K562 (cell line): ENCODE measurements around the gene CCT5. TPM values are rescaled to one million over a fixed set of nuclear protein-coding genes. Genes with fewer than 3 reads are reported as not detected.

Source experiments
- ATAC-seq: fragments of 200-7000 bp; cut with Tn5 transposase; 3 replicates; pipeline ENCODE4 v1.9.1; 2020; ENCODE audit warnings: moderate library complexity
- BruUV-seq: library from RNA; stranded (reverse); fragments of 400-500 nt; replicated peaks from 2 replicates; lab custom pipeline; 2021; lab: Mats Ljungman, UMichigan
- CTCF ChIA-PET: fragments of 300-600 bp; formaldehyde crosslinking; extraction: SDS; loops from one replicate; lab custom pipeline; 2021; ENCODE audit warnings: low intra/inter-chr PET ratio; lab: Yijun Ruan, JAX
- POLR2A ChIA-PET: fragments of 300-600, 350-650 bp; sonication (Branson Sonifier 250); formaldehyde crosslinking; extraction: SDS; loops from one replicate; lab custom pipeline; 2021; ENCODE audit warnings: antibody characterized with exemption, inconsistent platforms; lab: Yijun Ruan, JAX
- DNase-seq, 4 experiments: peaks; one replicate each; pipeline versions ENCODE4 v3.0.0 to v3.0.0-alpha.2; 2011 to 2018; ENCODE audit warnings: low spot score in 3 of 4, mixed read lengths in 3 of 4; ENCODE audit errors: extremely low read depth in 1 of 4
- FAIRE-seq: peaks from 2 replicates; lab custom pipeline; 2011; peaks lifted over from hg19 to GRCh38; lab: Jason Lieb, UNC
- H2AFZ ChIP-seq: 2 replicates; pipeline ENCODE4 v1.6.0; 2011; ENCODE audit warnings: low read depth, low read length, control low read depth, inconsistent platforms
- H3K27ac ChIP-seq: fragments of 200-600 bp; 3 replicates; pipeline ENCODE4 v1.8.0; 2011; ENCODE audit warnings: low read depth, mild to moderate bottlenecking, control low read depth, inconsistent platforms, low read length, moderate library complexity, mixed read lengths; ENCODE audit errors: extremely low read depth
- H3K27me3 ChIP-seq, 2 experiments: fragments of 300-600 bp in 1 of 2; 2 replicates in 1 of 2; 3 replicates in 1 of 2; pipeline versions ENCODE4 v1.6.0 to v1.8.0; 2011; ENCODE audit warnings: inconsistent platforms in 2 of 2, low read length in 2 of 2, mild to moderate bottlenecking in 1 of 2, mixed read lengths in 1 of 2, moderate library complexity in 1 of 2; ENCODE audit not compliant: control insufficient read depth in 2 of 2, insufficient read depth in 2 of 2
- H3K36me3 ChIP-seq: fragments of 300-600 bp; 3 replicates; pipeline ENCODE4 v1.8.0; 2011; ENCODE audit warnings: mild to moderate bottlenecking, low read length, inconsistent platforms; ENCODE audit not compliant: control insufficient read depth, insufficient read depth
- H3K4me1 ChIP-seq, 2 experiments: fragments of 200-600 bp in 1 of 2; replicated peaks in 1 of 2; 2 replicates in 1 of 2; 3 replicates in 1 of 2; pipeline versions ENCODE4 v1.5.1 to v1.8.0; 2011; ENCODE audit warnings: inconsistent platforms in 2 of 2, low read length in 2 of 2, mild to moderate bottlenecking in 1 of 2, mixed read lengths in 1 of 2, moderate library complexity in 1 of 2; ENCODE audit not compliant: control insufficient read depth in 2 of 2, insufficient read depth in 2 of 2
- H3K4me2 ChIP-seq: 2 replicates; pipeline ENCODE4 v1.6.1; 2011; ENCODE audit warnings: low read length, control low read depth, inconsistent platforms, mixed read lengths; ENCODE audit not compliant: insufficient read depth
- H3K4me3 ChIP-seq: fragments of 200-600 bp; sonication (generic), shearing (Covaris generic); 2 replicates; pipeline ENCODE4 v1.5.1; 2016; ENCODE audit warnings: control low read depth, inconsistent platforms
- H3K79me2 ChIP-seq: fragments of 200-600 bp; 3 replicates; pipeline ENCODE4 v1.8.0; 2011; ENCODE audit warnings: low read length, inconsistent platforms; ENCODE audit not compliant: control insufficient read depth, insufficient read depth
- H3K9ac ChIP-seq, 2 experiments: 2 replicates each; pipeline versions ENCODE4 v1.6.0 to v1.6.1; 2011; ENCODE audit warnings: low read depth in 2 of 2, low read length in 2 of 2, control low read depth in 1 of 2, inconsistent platforms in 1 of 2, mild to moderate bottlenecking in 1 of 2, mixed read lengths in 1 of 2; ENCODE audit not compliant: insufficient read depth in 1 of 2
- H3K9me1 ChIP-seq: one replicate; pipeline ENCODE4 v1.6.0; 2011; ENCODE audit warnings: inconsistent platforms, mild to moderate bottlenecking, low read length, moderate library complexity; ENCODE audit not compliant: control insufficient read depth, insufficient read depth
- H3K9me3 ChIP-seq: replicated peaks from 2 replicates; pipeline ENCODE4 v1.5.1; 2011; ENCODE audit warnings: low read depth, low read length, inconsistent platforms; ENCODE audit not compliant: control insufficient read depth, insufficient read depth
- H4K20me1 ChIP-seq: replicated peaks from 2 replicates; pipeline ENCODE4 v1.6.1; 2011; ENCODE audit warnings: low read length, inconsistent platforms, mixed read lengths; ENCODE audit not compliant: control insufficient read depth, insufficient read depth
- BMI1 ChIP-seq: fragments of 150-350 bp; IDR thresholded peaks from 2 replicates; pipeline ENCODE4 v1.6.1; 2014; ENCODE audit warnings: low read length
- ELF1 ChIP-seq: fragments of 200-800 bp; sonication (Bioruptor generic); IDR thresholded peaks from 2 replicates; pipeline ENCODE4 v1.6.1; 2016; ENCODE audit warnings: missing genetic modification characterization, missing compliant biosample characterization
- GABPA ChIP-seq: fragments of 200-800 bp; sonication (Bioruptor generic); conservative IDR thresholded peaks from 2 replicates; pipeline ENCODE4 v1.6.1; 2016; ENCODE audit warnings: low read depth, missing genetic modification characterization, missing compliant biosample characterization
- IRF1 ChIP-seq: sonication (generic); formaldehyde crosslinking; IDR thresholded peaks from 2 replicates; pipeline ENCODE4 v1.8.0; 2022; ENCODE audit warnings: missing genetic modification reagents, mild to moderate bottlenecking, borderline replicate concordance
- MEF2A ChIP-seq: IDR thresholded peaks from 2 replicates; pipeline ENCODE4 v1.6.1; 2011; ENCODE audit warnings: low read depth, mild to moderate bottlenecking, low read length, moderate library complexity; ENCODE audit not compliant: control insufficient read depth
- MEIS2 ChIP-seq: fragments of 450-650 bp; IDR thresholded peaks from 2 replicates; pipeline ENCODE4 v1.6.1; 2014; ENCODE audit warnings: mild to moderate bottlenecking; ENCODE audit not compliant: partially characterized antibody
- RB1 ChIP-seq: fragments of 450-650 bp; IDR thresholded peaks from 2 replicates; pipeline ENCODE4 v1.6.1; 2017; ENCODE audit warnings: low read depth, mild to moderate bottlenecking
- RCOR1 ChIP-seq, 2 experiments: IDR thresholded peaks; 2 replicates each; pipeline ENCODE4 v1.6.1; 2012; ENCODE audit warnings: low read depth in 2 of 2, low read length in 2 of 2, borderline replicate concordance in 1 of 2, improper control_type of control experiment in 1 of 2
- SPI1 ChIP-seq: IDR thresholded peaks from 2 replicates; pipeline ENCODE4 v1.6.1; 2011; ENCODE audit warnings: low read depth, low read length, control low read depth, borderline replicate concordance
- ZNF239 ChIP-seq: fragments of 250-450 bp; sonication (Bioruptor Pico); IDR thresholded peaks from 2 replicates; pipeline ENCODE4 v1.4.0; 2020; ENCODE audit warnings: mild to moderate bottlenecking
- ZNF347 ChIP-seq: fragments of 450-650 bp; formaldehyde crosslinking; IDR thresholded peaks from 2 replicates; pipeline ENCODE4 v1.4.0; 2020; ENCODE audit warnings: low read depth, mild to moderate bottlenecking, moderate library complexity
- WGBS: fragments of 100-300 bp; shearing (Covaris generic); methylation state at CpG from one replicate; pipeline ENCODE4 v1.1.6; 2016; ENCODE audit warnings: low coverage, mixed read lengths; ENCODE audit not compliant: insufficient coverage; ENCODE audit errors: missing lambda C conversion rate; 5-methylcytosine and 5-hydroxymethylcytosine counted together
- in situ Hi-C: fragments of 300-500 bp; cut with MboI; formaldehyde crosslinking; loops from 4 replicates; pipeline ENCODE4 v1.15.0; 2018; ENCODE audit warnings: inconsistent platforms, mixed read lengths
- intact Hi-C: fragments of 100-400 bp; cut with micrococcal nuclease; formaldehyde crosslinking; loops from 2 replicates; pipeline ENCODE4 v1.14.2; 2022
- polyA plus RNA-seq, 8 experiments: library from polyadenylated mRNA; depleted of rRNA in 4 of 8; stranded (reverse) in 5 of 8; unstranded in 3 of 8; fragments of >200 nt; fragmentation: Nextera tagmentation in 2 of 8; fragmentation: Illumina TruSeq in 1 of 8; extraction: Ambion mirVana in 2 of 8; extraction: Trizol in 1 of 8; gene quantifications; 2 replicates each; pipeline versions ENCODE4 v1.2.1 to v1.2.3, GENCODE V29; 2011 to 2014; ENCODE audit warnings: inconsistent platforms in 1 of 8, missing spikeins in 1 of 8
- total RNA-seq, 7 experiments: library from RNA; depleted of rRNA in 6 of 7; stranded (reverse); fragments of >200 nt in 6 of 7; fragmentation: Illumina TruSeq in 2 of 7; extraction: Trizol in 2 of 7; gene quantifications; 2 replicates each; pipeline versions ENCODE4 v1.2.1 to v1.2.3, GENCODE V29; 2011 to 2021; ENCODE audit warnings: low replicate concordance in 1 of 7
- TF ChIP-seq, protein P1 (sequence below): fragments of 450-650 bp; IDR thresholded peaks from 2 replicates; pipeline ENCODE4 v1.6.1; 2016; ENCODE audit warnings: low read depth
- TF ChIP-seq, protein P2 (sequence below): sonication (generic); formaldehyde crosslinking; IDR thresholded peaks from 2 replicates; pipeline ENCODE4 v1.8.1; 2022; ENCODE audit warnings: missing genetic modification reagents

Gene CCT5
- total and polyA plus RNA-seq, 9 of the 15 experiments (the other 6 are each of a cell fraction or from before 2014, with no cell fraction given) = 782 to 1,606 (median 1,153) TPM

- ATAC-seq (peak; percentile 52), FAIRE-seq (no peak), DNase-seq (peak; percentile 64 to 84 (median 69))
- 0 out of 2 replicates have a peak, but pooled peaks cover 4% of the 10 kb centered on the region for H3K9me3 ChIP-seq
- H3K27me3 ChIP-seq = no peaks in the 10 kb centered on the region
- peak overlapping the region; percentile 75 to 79; a peak in 3 of 4 replicates for H3K9ac ChIP-seq
- H3K4me1 ChIP-seq = peaks cover 42 to 49% of the 10 kb centered on the region in 2 experiments
- in situ Hi-C loops = no loop called here
- peak overlapping the region; percentile 57 for H3K4me2 ChIP-seq
- H3K36me3 ChIP-seq = peaks cover 62% of the 10 kb centered on the region
- H2AFZ ChIP-seq = peak overlapping the region; percentile 41; the same call in 1 of the 2 replicates
- intact Hi-C loops = loop anchor here (10.0 kb wide), 1 partner anchor 304 kb away; no protein-coding TSS in a partner anchor
- ChIA-PET POLR2A (interaction anchor here (0.7 to 1.9 kb wide), 3 partner anchors 18 to 227 kb away, joined by 3 to 7 read pairs (median 3); partner anchors contain the start of gene MARCHF6), CTCF (interaction anchor here (0.7 kb wide), 1 partner anchor 10 kb away, joined by 3 read pairs; no protein-coding TSS in a partner anchor)
- H3K4me3 ChIP-seq = no peak overlapping the region; the same call in 1 of the 2 replicates
- H4K20me1 ChIP-seq = no peaks in the 10 kb centered on the region
- H3K79me2 ChIP-seq = peaks cover 97% of the 10 kb centered on the region
- WGBS = 6% methylated on average over 3 of the region's 7 CpGs
- no peaks in the 10 kb centered on the region for H3K9me1 ChIP-seq
- no TSS peak for BruUV-seq
- peak overlapping the region; percentile 94 for H3K27ac ChIP-seq
- no peak for TF ChIP-seq MEF2A
- TF ChIP-seq SPI1 = no peak
- TF ChIP-seq, protein P1, sequence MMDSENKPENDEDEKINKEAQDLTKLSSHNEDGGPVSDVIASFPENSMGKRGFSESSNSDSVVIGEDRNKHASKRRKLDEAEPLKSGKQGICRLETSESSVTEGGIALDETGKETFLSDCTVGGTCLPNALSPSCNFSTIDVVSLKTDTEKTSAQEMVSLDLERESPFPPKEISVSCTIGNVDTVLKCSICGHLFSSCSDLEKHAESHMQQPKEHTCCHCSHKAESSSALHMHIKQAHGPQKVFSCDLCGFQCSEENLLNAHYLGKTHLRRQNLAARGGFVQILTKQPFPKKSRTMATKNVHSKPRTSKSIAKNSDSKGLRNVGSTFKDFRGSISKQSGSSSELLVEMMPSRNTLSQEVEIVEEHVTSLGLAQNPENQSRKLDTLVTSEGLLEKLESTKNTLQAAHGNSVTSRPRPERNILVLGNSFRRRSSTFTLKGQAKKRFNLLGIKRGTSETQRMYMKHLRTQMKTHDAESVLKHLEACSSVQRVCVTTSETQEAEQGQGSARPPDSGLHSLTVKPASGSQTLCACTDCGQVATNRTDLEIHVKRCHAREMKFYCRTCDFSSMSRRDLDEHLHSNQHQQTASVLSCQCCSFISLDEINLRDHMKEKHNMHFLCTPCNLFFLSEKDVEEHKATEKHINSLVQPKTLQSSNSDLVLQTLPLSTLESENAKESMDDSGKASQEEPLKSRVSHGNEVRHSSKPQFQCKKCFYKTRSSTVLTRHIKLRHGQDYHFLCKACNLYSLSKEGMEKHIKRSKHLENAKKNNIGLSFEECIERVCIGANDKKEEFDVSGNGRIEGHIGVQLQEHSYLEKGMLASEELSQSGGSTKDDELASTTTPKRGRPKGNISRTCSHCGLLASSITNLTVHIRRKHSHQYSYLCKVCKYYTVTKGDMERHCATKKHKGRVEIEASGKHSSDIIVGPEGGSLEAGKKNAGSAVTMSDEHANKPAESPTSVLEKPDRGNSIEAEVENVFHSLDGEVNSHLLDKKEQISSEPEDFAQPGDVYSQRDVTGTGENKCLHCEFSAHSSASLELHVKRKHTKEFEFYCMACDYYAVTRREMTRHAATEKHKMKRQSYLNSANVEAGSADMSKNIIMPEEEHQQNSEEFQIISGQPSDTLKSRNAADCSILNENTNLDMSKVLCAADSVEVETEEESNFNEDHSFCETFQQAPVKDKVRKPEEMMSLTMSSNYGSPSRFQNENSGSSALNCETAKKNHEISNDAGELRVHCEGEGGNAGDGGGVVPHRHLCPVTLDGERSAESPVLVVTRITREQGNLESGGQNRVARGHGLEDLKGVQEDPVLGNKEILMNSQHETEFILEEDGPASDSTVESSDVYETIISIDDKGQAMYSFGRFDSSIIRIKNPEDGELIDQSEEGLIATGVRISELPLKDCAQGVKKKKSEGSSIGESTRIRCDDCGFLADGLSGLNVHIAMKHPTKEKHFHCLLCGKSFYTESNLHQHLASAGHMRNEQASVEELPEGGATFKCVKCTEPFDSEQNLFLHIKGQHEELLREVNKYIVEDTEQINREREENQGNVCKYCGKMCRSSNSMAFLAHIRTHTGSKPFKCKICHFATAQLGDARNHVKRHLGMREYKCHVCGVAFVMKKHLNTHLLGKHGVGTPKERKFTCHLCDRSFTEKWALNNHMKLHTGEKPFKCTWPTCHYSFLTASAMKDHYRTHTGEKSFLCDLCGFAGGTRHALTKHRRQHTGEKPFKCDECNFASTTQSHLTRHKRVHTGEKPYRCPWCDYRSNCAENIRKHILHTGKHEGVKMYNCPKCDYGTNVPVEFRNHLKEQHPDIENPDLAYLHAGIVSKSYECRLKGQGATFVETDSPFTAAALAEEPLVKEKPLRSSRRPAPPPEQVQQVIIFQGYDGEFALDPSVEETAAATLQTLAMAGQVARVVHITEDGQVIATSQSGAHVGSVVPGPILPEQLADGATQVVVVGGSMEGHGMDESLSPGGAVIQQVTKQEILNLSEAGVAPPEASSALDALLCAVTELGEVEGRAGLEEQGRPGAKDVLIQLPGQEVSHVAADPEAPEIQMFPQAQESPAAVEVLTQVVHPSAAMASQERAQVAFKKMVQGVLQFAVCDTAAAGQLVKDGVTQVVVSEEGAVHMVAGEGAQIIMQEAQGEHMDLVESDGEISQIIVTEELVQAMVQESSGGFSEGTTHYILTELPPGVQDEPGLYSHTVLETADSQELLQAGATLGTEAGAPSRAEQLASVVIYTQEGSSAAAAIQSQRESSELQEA = no peak
- TF ChIP-seq IRF1 (CRISPR knock-in tag) = no peak
- TF ChIP-seq GABPA (tag) = no peak
- TF ChIP-seq RB1 = no peak
- no peak for TF ChIP-seq RCOR1 (IDR thresholded peaks at IDR 0.05; ENCODE audit: borderline replicate concordance in 1 of 2, low read depth in 2 of 2, low read length in 2 of 2)
- no peak for TF ChIP-seq MEIS2
- TF ChIP-seq ZNF239 (CRISPR knock-in tag) = no peak
- TF ChIP-seq, protein P2, sequence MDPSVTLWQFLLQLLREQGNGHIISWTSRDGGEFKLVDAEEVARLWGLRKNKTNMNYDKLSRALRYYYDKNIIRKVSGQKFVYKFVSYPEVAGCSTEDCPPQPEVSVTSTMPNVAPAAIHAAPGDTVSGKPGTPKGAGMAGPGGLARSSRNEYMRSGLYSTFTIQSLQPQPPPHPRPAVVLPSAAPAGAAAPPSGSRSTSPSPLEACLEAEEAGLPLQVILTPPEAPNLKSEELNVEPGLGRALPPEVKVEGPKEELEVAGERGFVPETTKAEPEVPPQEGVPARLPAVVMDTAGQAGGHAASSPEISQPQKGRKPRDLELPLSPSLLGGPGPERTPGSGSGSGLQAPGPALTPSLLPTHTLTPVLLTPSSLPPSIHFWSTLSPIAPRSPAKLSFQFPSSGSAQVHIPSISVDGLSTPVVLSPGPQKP = no peak
- no peak for TF ChIP-seq BMI1
- no peak for TF ChIP-seq ELF1
- TF ChIP-seq ZNF347 = no peak
Observed at GRCh38 chr5:10301266-10301665, 51.2 kb downstream of the CCT5 start.
